H9 (cell line): Measurements from ENCODE around the gene CREB5. TPM values are rescaled to one million over a fixed set of nuclear protein-coding genes. Genes with fewer than 3 reads are reported as not detected.

ENCODE experiments used
- DNase-seq: peaks from one replicate; pipeline ENCODE4 v3.0.0-alpha.2; 2017
- H2AFZ ChIP-seq: one replicate; pipeline ENCODE4 v1.6.1; 2013; ENCODE audit warnings: mild to moderate bottlenecking, low read length, control low read depth, moderate library complexity
- H2AK5ac ChIP-seq: 2 replicates; pipeline ENCODE4 v1.6.1; 2013; ENCODE audit warnings: low read length, control low read depth, mixed read lengths; ENCODE audit not compliant: insufficient read length
- H2BK120ac ChIP-seq: one replicate; pipeline ENCODE4 v1.6.1; 2013; ENCODE audit warnings: low read depth, mild to moderate bottlenecking, low read length, control low read depth, inconsistent platforms; ENCODE audit not compliant: poor library complexity, severe bottlenecking
- H2BK12ac ChIP-seq: 2 replicates; pipeline ENCODE4 v1.6.1; 2013; ENCODE audit warnings: low read length, control low read depth, mixed read lengths, low read depth; ENCODE audit not compliant: insufficient read length
- H2BK15ac ChIP-seq: 2 replicates; pipeline ENCODE4 v1.6.1; 2013; ENCODE audit warnings: low read depth, low read length, control low read depth
- H2BK20ac ChIP-seq: one replicate; pipeline ENCODE4 v1.6.1; 2013; ENCODE audit warnings: low read depth, mild to moderate bottlenecking, low read length, control low read depth, inconsistent platforms; ENCODE audit not compliant: poor library complexity, severe bottlenecking
- H2BK5ac ChIP-seq: 2 replicates; pipeline ENCODE4 v1.6.1; 2013; ENCODE audit warnings: low read length, control low read depth, mixed read lengths; ENCODE audit not compliant: insufficient read length
- H3K14ac ChIP-seq: 2 replicates; pipeline ENCODE4 v1.6.1; 2013; ENCODE audit warnings: low read length, control low read depth; ENCODE audit not compliant: insufficient read depth
- H3K18ac ChIP-seq: 2 replicates; pipeline ENCODE4 v1.6.1; 2013; ENCODE audit warnings: low read depth, mild to moderate bottlenecking, mixed read lengths, low read length, control low read depth; ENCODE audit not compliant: insufficient read length
- H3K23ac ChIP-seq: 2 replicates; pipeline ENCODE4 v1.6.1; 2013; ENCODE audit warnings: low read length, control low read depth, mixed read lengths, low read depth; ENCODE audit not compliant: insufficient read length
- H3K23me2 ChIP-seq: 2 replicates; pipeline ENCODE4 v1.6.1; 2013; ENCODE audit warnings: low read depth, mild to moderate bottlenecking, mixed read lengths, low read length, control low read depth; ENCODE audit not compliant: insufficient read length, poor library complexity, severe bottlenecking
- H3K27ac ChIP-seq: 2 replicates; pipeline ENCODE4 v1.5.1; 2013; ENCODE audit warnings: low read length, control low read depth, mixed read lengths, low read depth; ENCODE audit not compliant: insufficient read length
- H3K27me3 ChIP-seq: 2 replicates; pipeline ENCODE4 v1.6.1; 2013; ENCODE audit warnings: low read length, control low read depth, inconsistent platforms; ENCODE audit not compliant: insufficient read depth
- H3K4ac ChIP-seq: 2 replicates; pipeline ENCODE4 v1.6.1; 2013; ENCODE audit warnings: low read depth, mild to moderate bottlenecking, control low read depth, inconsistent platforms, low read length, moderate library complexity
- H3K4me1 ChIP-seq: 2 replicates; pipeline ENCODE4 v1.6.1; 2013; ENCODE audit warnings: low read length, control low read depth, inconsistent platforms; ENCODE audit not compliant: insufficient read depth
- H3K4me2 ChIP-seq: 2 replicates; pipeline ENCODE4 v1.6.1; 2013; ENCODE audit warnings: low read length, control low read depth, mixed read lengths; ENCODE audit not compliant: insufficient read length, insufficient read depth
- H3K56ac ChIP-seq: 2 replicates; pipeline ENCODE4 v1.6.1; 2013; ENCODE audit warnings: low read depth, mild to moderate bottlenecking, mixed read lengths, low read length, control low read depth; ENCODE audit not compliant: insufficient read length
- H3K79me1 ChIP-seq: 2 replicates; pipeline ENCODE4 v1.6.1; 2013; ENCODE audit warnings: low read depth, mild to moderate bottlenecking, moderate library complexity, low read length, control low read depth, inconsistent platforms; ENCODE audit not compliant: insufficient read depth, poor library complexity, severe bottlenecking
- H3K79me2 ChIP-seq: 2 replicates; pipeline ENCODE4 v1.6.1; 2013; ENCODE audit warnings: low read length, control low read depth, inconsistent platforms; ENCODE audit not compliant: insufficient read depth
- H3K9ac ChIP-seq: 2 replicates; pipeline ENCODE4 v1.6.1; 2013; ENCODE audit warnings: low read length, control low read depth, mixed read lengths; ENCODE audit not compliant: insufficient read length; ENCODE audit errors: extremely low read depth
- H3K9me3 ChIP-seq: one replicate; pipeline ENCODE4 v1.6.1; 2013; ENCODE audit warnings: low read depth, low read length, inconsistent platforms; ENCODE audit not compliant: control insufficient read depth
- H3T11ph ChIP-seq: one replicate; pipeline ENCODE4 v1.6.1; 2013; ENCODE audit warnings: mild to moderate bottlenecking, low read length, control low read depth, inconsistent platforms
- H4K20me1 ChIP-seq: one replicate; pipeline ENCODE4 v1.6.1; 2013; ENCODE audit not compliant: control insufficient read depth, insufficient read length, insufficient read depth
- H4K5ac ChIP-seq: 2 replicates; pipeline ENCODE4 v1.6.1; 2013; ENCODE audit warnings: low read depth, mild to moderate bottlenecking, mixed read lengths, low read length, control low read depth; ENCODE audit not compliant: insufficient read length
- H4K8ac ChIP-seq: replicated peaks from 2 replicates; pipeline ENCODE4 v1.6.1; 2013; ENCODE audit warnings: low read length, control low read depth, mixed read lengths, low read depth; ENCODE audit not compliant: insufficient read length
- H4K91ac ChIP-seq: 2 replicates; pipeline ENCODE4 v1.6.1; 2013; ENCODE audit warnings: low read depth, mild to moderate bottlenecking, moderate library complexity, mixed read lengths, low read length, control low read depth; ENCODE audit not compliant: insufficient read length
- H3K27ac Mint-ChIP-seq, 3 experiments: 2 replicates in 2 of 3; 3 replicates in 1 of 3; pipeline ENCODE4 v1.8.0; 2020 to 2021; ENCODE audit warnings: mixed read lengths in 3 of 3, mild to moderate bottlenecking in 1 of 3, moderate library complexity in 1 of 3
- H3K27me3 Mint-ChIP-seq: 2 replicates; pipeline ENCODE4 v1.8.0; 2021; ENCODE audit warnings: low read depth, mild to moderate bottlenecking, moderate library complexity, mixed read lengths
- H3K36me3 Mint-ChIP-seq, 3 experiments: 2 replicates in 2 of 3; 3 replicates in 1 of 3; pipeline ENCODE4 v1.8.0; 2020 to 2021; ENCODE audit warnings: low read depth in 3 of 3, mixed read lengths in 3 of 3; ENCODE audit not compliant: insufficient read depth in 1 of 3
- H3K4me1 Mint-ChIP-seq, 2 experiments: 2 replicates each; pipeline ENCODE4 v1.8.0; 2020; ENCODE audit warnings: mixed read lengths in 2 of 2
- H3K4me3 Mint-ChIP-seq, 2 experiments: 2 replicates in 1 of 2; 3 replicates in 1 of 2; pipeline ENCODE4 v1.8.0; 2020 to 2021; ENCODE audit warnings: mild to moderate bottlenecking in 2 of 2, mixed read lengths in 2 of 2, moderate library complexity in 1 of 2
- H3K9me3 Mint-ChIP-seq, 2 experiments: 2 replicates in 1 of 2; 3 replicates in 1 of 2; pipeline ENCODE4 v1.8.0; 2020; ENCODE audit warnings: mild to moderate bottlenecking in 2 of 2, mixed read lengths in 2 of 2, moderate library complexity in 1 of 2
- WGBS: extraction: QIAGEN DNeasy Blood & Tissue Kit; methylation state at CpG from one replicate; pipeline ENCODE4 v1.1.7; 2013; ENCODE audit warnings: missing lambda C conversion rate, low lambda C conversion rate, mixed read lengths; ENCODE audit not compliant: insufficient read length; ENCODE audit errors: extremely low coverage; 5-methylcytosine and 5-hydroxymethylcytosine counted together
- total RNA-seq: library from RNA; stranded (reverse); gene quantifications from 2 replicates; pipeline ENCODE4 v1.2.1, GENCODE V29; 2021
- TF ChIP-seq, protein P1 (sequence below): fragments of 200-600 bp; sonication (generic); conservative IDR thresholded peaks from 3 replicates; pipeline ENCODE4 v1.8.0; 2021; ENCODE audit warnings: antibody characterized with exemption, mild to moderate bottlenecking

The CREB5 gene
- total RNA-seq, 1 experiment from 2014 or later, result 4.0 TPM

DNA sequence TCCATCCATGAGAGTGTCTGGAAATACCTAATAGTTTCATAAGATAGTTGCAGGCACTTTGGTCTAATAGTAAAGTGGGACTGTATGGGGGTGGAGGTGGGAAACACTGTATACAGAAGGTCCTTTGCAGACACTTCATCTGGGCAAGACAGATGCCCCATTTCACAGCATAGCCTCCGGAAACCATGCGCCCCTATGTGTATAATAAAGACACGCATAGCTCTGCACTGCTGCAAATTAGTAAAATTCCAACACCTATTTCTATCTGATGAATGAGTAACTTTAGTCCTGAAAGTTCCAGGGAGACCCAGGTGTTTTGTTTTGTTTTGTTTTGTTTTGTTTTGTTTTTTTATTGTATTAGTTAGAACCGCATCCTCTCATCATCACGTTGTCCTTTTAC lies 187.1 kb downstream of the CREB5 start:
- Histone ChIP-seq H3T11ph (no peak overlapping the region), H3K4ac (no peak overlapping the region), H3K56ac (no peak overlapping the region), H2BK120ac (no peak overlapping the region), H4K5ac (no peak overlapping the region), H2BK20ac (no peak overlapping the region), H3K27me3 (no peaks in the 10 kb centered on the region), H3K27ac (no peak overlapping the region), H3K79me1 (no peaks in the 10 kb centered on the region), H3K9ac (no peak overlapping the region), H3K4me1 (no peaks in the 10 kb centered on the region), H3K9me3 (no peaks in the 10 kb centered on the region), H2BK15ac (no peak overlapping the region), H4K20me1 (no peaks in the 10 kb centered on the region), H2AK5ac (no peak overlapping the region), H2AFZ (no peak overlapping the region), H3K14ac (no peak overlapping the region), H2BK12ac (no peak overlapping the region), H3K23me2 (no peaks in the 10 kb centered on the region), H4K91ac (no peak overlapping the region), H2BK5ac (no peak overlapping the region), H3K18ac (no peak overlapping the region), H3K23ac (no peak overlapping the region), H4K8ac (no peak overlapping the region), H3K79me2 (no peaks in the 10 kb centered on the region), H3K4me2 (no peak overlapping the region)
- Mint-ChIP-seq H3K9me3 (no peaks in the 10 kb centered on the region), H3K4me3 (no peak overlapping the region), H3K27ac (no peak overlapping the region), H3K27me3 (no peaks in the 10 kb centered on the region), H3K4me1 (no peaks in the 10 kb centered on the region), H3K36me3 (no peaks in the 10 kb centered on the region)
- WGBS, result no CpG with 5 or more reads among the region's 5 CpGs
- DNase-seq, result no peak
- TF ChIP-seq, protein P1, sequence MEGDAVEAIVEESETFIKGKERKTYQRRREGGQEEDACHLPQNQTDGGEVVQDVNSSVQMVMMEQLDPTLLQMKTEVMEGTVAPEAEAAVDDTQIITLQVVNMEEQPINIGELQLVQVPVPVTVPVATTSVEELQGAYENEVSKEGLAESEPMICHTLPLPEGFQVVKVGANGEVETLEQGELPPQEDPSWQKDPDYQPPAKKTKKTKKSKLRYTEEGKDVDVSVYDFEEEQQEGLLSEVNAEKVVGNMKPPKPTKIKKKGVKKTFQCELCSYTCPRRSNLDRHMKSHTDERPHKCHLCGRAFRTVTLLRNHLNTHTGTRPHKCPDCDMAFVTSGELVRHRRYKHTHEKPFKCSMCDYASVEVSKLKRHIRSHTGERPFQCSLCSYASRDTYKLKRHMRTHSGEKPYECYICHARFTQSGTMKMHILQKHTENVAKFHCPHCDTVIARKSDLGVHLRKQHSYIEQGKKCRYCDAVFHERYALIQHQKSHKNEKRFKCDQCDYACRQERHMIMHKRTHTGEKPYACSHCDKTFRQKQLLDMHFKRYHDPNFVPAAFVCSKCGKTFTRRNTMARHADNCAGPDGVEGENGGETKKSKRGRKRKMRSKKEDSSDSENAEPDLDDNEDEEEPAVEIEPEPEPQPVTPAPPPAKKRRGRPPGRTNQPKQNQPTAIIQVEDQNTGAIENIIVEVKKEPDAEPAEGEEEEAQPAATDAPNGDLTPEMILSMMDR, result no peak
